ENCODE data around the gene CRYBG3.

Gene CRYBG3

DNA sequence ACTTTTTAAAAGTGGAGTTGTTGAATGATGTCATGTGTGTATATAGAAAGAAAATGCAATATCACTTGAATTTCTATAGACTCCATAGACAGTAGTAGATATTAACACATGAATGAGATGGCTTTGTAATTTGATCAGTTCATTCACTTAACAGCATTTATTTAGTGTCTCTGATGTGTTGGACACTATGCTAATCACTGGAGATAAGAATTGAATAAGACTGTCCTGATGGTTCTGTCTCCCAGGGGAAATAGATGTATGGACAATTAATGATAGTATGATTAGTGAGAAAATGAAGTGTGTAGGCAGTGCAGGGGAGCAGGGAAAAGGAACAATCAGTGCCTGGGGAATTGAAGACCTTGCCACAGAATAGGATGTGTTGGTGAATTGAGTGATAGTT, 77.5 kb downstream of the CRYBG3 start:
- no peak overlapping the region for H3K27ac ChIP-seq
- TF ChIP-seq, protein P1, sequence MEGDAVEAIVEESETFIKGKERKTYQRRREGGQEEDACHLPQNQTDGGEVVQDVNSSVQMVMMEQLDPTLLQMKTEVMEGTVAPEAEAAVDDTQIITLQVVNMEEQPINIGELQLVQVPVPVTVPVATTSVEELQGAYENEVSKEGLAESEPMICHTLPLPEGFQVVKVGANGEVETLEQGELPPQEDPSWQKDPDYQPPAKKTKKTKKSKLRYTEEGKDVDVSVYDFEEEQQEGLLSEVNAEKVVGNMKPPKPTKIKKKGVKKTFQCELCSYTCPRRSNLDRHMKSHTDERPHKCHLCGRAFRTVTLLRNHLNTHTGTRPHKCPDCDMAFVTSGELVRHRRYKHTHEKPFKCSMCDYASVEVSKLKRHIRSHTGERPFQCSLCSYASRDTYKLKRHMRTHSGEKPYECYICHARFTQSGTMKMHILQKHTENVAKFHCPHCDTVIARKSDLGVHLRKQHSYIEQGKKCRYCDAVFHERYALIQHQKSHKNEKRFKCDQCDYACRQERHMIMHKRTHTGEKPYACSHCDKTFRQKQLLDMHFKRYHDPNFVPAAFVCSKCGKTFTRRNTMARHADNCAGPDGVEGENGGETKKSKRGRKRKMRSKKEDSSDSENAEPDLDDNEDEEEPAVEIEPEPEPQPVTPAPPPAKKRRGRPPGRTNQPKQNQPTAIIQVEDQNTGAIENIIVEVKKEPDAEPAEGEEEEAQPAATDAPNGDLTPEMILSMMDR (conservative IDR thresholded peaks at IDR 0.05), result no peak

DNA sequence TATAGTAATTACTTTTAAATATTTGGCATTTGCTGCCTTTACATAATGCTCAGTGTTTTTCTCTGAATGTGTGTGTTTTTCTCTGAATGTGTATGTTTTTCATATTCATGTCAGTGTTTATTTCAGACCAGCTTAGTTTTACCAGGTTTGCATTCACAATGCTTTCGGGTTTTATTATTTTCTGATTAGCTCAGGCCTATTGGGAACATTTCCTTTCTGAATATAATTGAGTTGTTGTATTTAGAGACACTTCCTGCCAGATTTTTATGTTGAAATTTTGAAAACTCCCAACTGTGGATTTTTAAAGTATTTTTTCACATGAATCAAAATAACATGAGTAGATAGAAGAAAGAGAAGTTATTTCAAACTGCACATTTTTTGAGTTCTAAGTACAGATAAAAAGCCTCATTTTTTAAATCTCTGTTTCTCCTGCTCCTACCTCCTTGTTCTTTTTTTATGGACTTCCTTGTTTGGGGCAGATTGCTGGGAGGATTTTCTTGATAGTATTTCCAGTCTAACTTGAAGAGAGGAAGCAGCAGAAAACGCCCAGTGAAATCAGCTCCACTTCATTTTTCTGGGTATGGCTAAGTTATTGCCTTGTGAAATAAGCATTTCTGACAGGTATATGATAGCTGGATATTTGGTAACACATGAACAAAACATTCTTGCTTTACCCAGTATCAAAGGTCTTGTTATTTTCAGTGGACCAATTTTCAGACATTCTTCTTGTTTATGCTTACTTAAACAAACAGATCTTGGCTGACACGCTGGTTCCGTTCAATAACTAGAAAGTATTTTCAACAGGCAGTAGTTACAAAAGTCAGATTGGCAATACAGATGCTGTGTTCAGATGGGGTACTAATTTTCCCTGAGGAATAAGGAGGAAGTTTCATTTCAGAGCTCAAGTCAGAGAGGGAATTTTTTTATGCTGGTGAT, 79.8 kb downstream of the CRYBG3 start:
- H3K27ac ChIP-seq, result peak overlapping the region; percentile 81
- TF ChIP-seq, protein P1 (conservative IDR thresholded peaks at IDR 0.05), result no peak

DNA sequence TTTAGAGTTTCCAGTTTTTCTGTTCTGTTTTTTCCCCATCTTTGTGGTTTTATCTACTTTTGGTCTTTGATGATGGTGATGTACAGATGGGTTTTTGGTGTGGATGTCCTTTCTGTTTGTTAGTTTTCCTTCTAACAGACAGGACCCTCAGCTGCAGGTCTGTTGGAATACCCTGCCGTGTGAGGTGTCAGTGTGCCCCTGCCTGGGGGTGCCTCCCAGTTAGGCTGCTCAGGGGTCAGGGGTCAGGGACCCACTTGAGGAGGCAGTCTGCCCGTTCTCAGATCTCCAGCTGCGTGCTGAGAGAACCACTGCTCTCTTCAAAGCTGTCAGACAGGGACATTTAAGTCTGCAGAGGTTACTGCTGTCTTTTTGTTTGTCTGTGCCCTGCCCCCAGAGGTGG, 88.0 kb downstream of the CRYBG3 start:
- peak overlapping the region; percentile 78; the same call in 1 of the 2 replicates for H3K27ac ChIP-seq

DNA sequence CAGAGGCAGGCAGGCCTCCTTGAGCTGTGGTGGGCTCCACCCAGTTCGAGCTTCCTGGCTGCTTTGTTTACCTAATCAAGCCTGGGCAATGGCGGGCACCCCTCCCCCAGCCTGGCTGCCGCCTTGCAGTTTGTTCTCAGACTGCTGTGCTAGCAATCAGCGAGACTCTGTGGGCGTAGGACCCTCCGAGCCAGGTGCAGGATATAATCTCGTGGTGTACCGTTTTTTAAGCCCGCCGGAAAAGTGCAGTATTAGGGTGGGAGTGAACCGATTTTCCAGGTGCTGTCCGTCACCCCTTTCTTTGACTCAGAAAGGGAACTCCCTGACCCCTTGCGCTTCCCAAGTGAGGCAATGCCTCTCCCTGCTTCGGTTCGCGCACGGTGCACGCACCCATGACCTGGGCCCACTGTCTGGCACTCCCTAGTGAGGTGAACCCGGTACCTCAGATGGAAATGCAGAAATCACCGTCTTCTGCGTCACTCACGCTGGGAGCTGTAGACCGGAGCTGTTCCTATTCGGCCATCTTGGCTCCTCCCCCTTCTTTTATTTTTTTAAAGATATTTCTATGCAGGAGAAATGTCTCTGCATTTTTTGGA, 88.5 kb downstream of the CRYBG3 start:
- H3K27ac ChIP-seq, result peak overlapping the region; percentile 78

DNA sequence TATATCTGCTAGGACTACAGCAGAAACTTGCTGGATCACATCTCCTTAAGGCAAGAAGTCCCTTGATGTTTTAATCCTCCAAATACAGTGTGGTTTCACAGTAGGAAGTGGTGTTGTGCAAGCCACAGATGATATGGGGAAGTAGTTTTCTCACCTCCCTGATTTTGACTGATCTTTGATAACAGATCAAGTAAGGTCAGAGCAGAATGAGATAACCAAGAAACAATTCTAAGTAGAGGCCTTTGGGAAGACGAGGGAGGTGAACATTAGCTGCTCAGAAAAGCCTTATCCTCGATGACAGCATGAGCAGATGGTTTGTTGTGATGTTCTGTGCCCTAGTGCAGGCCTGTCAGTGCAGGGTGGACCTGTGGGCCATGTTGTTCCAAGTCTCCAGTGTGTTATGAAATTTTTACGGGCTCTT, 89.1 kb downstream of the CRYBG3 start:
- TF ChIP-seq, protein P1 (conservative IDR thresholded peaks at IDR 0.05), result no peak
- H3K27ac ChIP-seq, result peak overlapping the region; percentile 78

DNA sequence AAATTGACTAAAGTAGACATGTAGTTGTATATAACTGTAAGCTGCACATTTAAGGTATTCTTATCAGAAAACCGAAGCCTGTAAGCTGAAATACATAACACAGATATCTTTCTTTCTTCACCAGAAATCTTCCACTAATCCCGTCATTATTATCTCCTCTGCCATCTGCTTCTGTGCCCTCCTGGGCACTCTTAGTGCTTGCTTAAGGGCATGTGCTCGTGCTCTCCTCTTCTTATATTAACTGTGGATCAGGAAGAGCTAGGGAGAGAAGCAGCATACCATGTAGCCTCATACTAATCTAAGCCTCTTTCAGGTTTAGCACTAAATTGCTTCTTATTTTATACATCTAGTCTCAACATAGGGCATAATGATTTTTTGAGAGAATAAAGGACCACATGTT, 89.6 kb downstream of the CRYBG3 start:
- H3K27ac ChIP-seq, result peak overlapping the region; percentile 78
- TF ChIP-seq, protein P1 (conservative IDR thresholded peaks at IDR 0.05), result no peak

DNA sequence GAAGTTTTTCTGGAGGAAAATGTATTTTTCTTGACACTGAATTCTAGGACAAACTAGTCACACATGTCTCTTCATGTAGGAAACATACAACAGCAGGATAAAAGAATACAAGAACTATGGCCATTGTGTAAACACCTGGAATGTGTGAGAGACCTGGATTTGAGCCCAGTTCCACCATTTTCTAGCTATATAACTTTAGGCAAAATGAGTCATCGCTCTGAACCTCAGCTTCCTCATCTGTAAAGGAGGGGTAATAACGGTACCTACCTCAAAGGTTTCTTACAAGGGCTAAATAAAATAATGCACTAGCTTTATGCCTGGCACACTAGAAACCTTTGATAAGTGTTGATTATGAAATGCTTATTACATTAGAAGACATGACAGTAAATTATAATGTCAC, 92.6 kb downstream of the CRYBG3 start:
- H3K27ac ChIP-seq, result no peak overlapping the region
- TF ChIP-seq, protein P1 (conservative IDR thresholded peaks at IDR 0.05), result no peak

DNA sequence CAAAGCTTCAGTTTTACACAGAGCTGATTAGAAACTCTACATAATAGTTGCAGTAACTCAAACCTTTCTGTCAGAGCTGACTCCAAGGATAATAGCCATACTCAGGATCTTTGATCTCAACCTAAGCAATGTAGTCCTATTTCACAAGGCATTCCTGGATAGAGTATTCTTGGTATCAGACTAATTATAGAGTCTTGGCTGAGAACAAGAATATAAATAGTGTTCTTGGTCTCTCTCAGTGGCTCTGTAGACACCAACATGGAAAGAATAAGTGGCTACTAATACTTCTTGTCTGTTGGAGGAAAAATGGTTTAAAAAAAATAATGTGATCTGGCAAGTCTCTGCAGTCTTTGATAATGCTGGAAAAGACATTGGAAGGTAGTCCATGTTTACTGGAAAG, 94.8 kb downstream of the CRYBG3 start:
- TF ChIP-seq, protein P1 (conservative IDR thresholded peaks at IDR 0.05), result no peak
- H3K27ac ChIP-seq, result no peak overlapping the region
